ENCODE data around the gene KCNE1. TPM values are rescaled to one million over a fixed set of nuclear protein-coding genes. Genes with fewer than 3 reads are reported as not detected.
"Not testable (repeated sequence)": the region's sequence is repeated elsewhere in the genome, so short reads cannot be mapped to it uniquely, and the experiment has no call there.

KCNE1 gene
- total and polyA plus RNA-seq, 2 of the 4 experiments (the other 2 are of a cell fraction), result 0.46 to 0.90 TPM

- H3K36me3 ChIP-seq (ENCODE audit: control insufficient read depth, insufficient read depth, low read length); H4K20me1 ChIP-seq (ENCODE audit: insufficient read depth, low read length); H3K9me1 ChIP-seq (ENCODE audit: insufficient read depth, low read length); H2AK5ac ChIP-seq (ENCODE audit: low read depth, low read length); H3K23ac ChIP-seq (ENCODE audit: low read depth, low read length); H3K56ac ChIP-seq (ENCODE audit: extremely low read depth, insufficient read depth, low read length); H3K9me3 ChIP-seq (ENCODE audit: control insufficient read depth, insufficient read depth, low read length); H4K8ac ChIP-seq (ENCODE audit: low read depth in 2 of 2, low read length in 2 of 2); BruUV-seq (replicated peaks); H2AFZ ChIP-seq (replicated peaks; ENCODE audit: low read length, poor library complexity); H2BK20ac ChIP-seq (ENCODE audit: low read depth, low read length); intact Hi-C loops (cut with micrococcal nuclease); dilution Hi-C loops (cut with HindIII; ENCODE audit: low sequenced_read_pairs, unreplicated experiment); H3K4ac ChIP-seq (ENCODE audit: low read depth, low read length); POLR2A ChIA-PET (ENCODE audit: unreplicated experiment); H3K27ac ChIP-seq (ENCODE audit: insufficient read depth, low read length); H3K4me2 ChIP-seq (ENCODE audit: low read depth, low read length); H3K4me1 ChIP-seq (ENCODE audit: control insufficient read depth, insufficient read depth, low read length); H4K91ac ChIP-seq (ENCODE audit: insufficient read depth, low read depth, low read length); ATAC-seq (ENCODE audit: low read depth); DNase-seq; H3K79me1 ChIP-seq (ENCODE audit: low read depth in 1 of 2, low read length in 2 of 2); H2BK15ac ChIP-seq (ENCODE audit: low read depth, low read length); H3K27me3 ChIP-seq (ENCODE audit: control insufficient read depth, insufficient read depth, low read length); H2BK120ac ChIP-seq (ENCODE audit: low read depth, low read length); H2AK9ac ChIP-seq (replicated peaks; ENCODE audit: low read depth, low read length, poor library complexity); H3K9ac ChIP-seq (ENCODE audit: low read depth, low read length); H4K5ac ChIP-seq (ENCODE audit: low read depth, low read length); in situ Hi-C loops (cut with MboI; ENCODE audit: low sequenced_read_pairs); H2BK5ac ChIP-seq (ENCODE audit: low read depth, low read length, poor library complexity, severe bottlenecking); H3K14ac ChIP-seq (replicated peaks; ENCODE audit: low read depth, low read length); H3K18ac ChIP-seq (ENCODE audit: low read depth, low read length); CTCF ChIA-PET; H3K4me3 ChIP-seq (ENCODE audit: insufficient read depth, low read depth, low read length): not testable (repeated sequence)
- WGBS, 2 experiments (ENCODE audit: extremely low coverage in 2 of 2, insufficient read length in 1 of 2), result no CpG with 5 or more reads among the region's 2 CpGs
These were observed 105.3 kb downstream of the KCNE1 start for GRCh38 chr21:34406676-34407075.

- H2BK15ac ChIP-seq (ENCODE audit: low read depth, low read length); BruUV-seq (replicated peaks); H2AFZ ChIP-seq (replicated peaks; ENCODE audit: low read length, poor library complexity); H3K27ac ChIP-seq (ENCODE audit: insufficient read depth, low read length); H3K23ac ChIP-seq (ENCODE audit: low read depth, low read length); H2AK9ac ChIP-seq (replicated peaks; ENCODE audit: low read depth, low read length, poor library complexity); H2AK5ac ChIP-seq (ENCODE audit: low read depth, low read length); H4K5ac ChIP-seq (ENCODE audit: low read depth, low read length); POLR2A ChIA-PET (ENCODE audit: unreplicated experiment); H3K9me1 ChIP-seq (ENCODE audit: insufficient read depth, low read length); H2BK5ac ChIP-seq (ENCODE audit: low read depth, low read length, poor library complexity, severe bottlenecking); H2BK20ac ChIP-seq (ENCODE audit: low read depth, low read length); H4K91ac ChIP-seq (ENCODE audit: insufficient read depth, low read depth, low read length); H3K4me1 ChIP-seq (ENCODE audit: control insufficient read depth, insufficient read depth, low read length); H3K9ac ChIP-seq (ENCODE audit: low read depth, low read length); H3K27me3 ChIP-seq (ENCODE audit: control insufficient read depth, insufficient read depth, low read length); H3K56ac ChIP-seq (ENCODE audit: extremely low read depth, insufficient read depth, low read length); CTCF ChIA-PET; H3K18ac ChIP-seq (ENCODE audit: low read depth, low read length); in situ Hi-C loops (cut with MboI; ENCODE audit: low sequenced_read_pairs); H3K4me3 ChIP-seq (ENCODE audit: insufficient read depth, low read depth, low read length); H2BK120ac ChIP-seq (ENCODE audit: low read depth, low read length); ATAC-seq (ENCODE audit: low read depth); H3K79me1 ChIP-seq (ENCODE audit: low read depth in 1 of 2, low read length in 2 of 2); DNase-seq; H3K36me3 ChIP-seq (ENCODE audit: control insufficient read depth, insufficient read depth, low read length); H3K14ac ChIP-seq (replicated peaks; ENCODE audit: low read depth, low read length); intact Hi-C loops (cut with micrococcal nuclease); H4K8ac ChIP-seq (ENCODE audit: low read depth in 2 of 2, low read length in 2 of 2); H4K20me1 ChIP-seq (ENCODE audit: insufficient read depth, low read length); H3K4me2 ChIP-seq (ENCODE audit: low read depth, low read length); dilution Hi-C loops (cut with HindIII; ENCODE audit: low sequenced_read_pairs, unreplicated experiment); H3K4ac ChIP-seq (ENCODE audit: low read depth, low read length); H3K9me3 ChIP-seq (ENCODE audit: control insufficient read depth, insufficient read depth, low read length): not testable (repeated sequence)
- WGBS, 2 experiments (ENCODE audit: extremely low coverage in 2 of 2, insufficient read length in 1 of 2), result no CpG with 5 or more reads among the region's 6 CpGs
These were observed 105.9 kb downstream of the KCNE1 start for GRCh38 chr21:34406102-34406501.
